ENCODE data around the gene PAM16. TPM values are rescaled to one million over a fixed set of nuclear protein-coding genes. Genes with fewer than 3 reads are reported as not detected.

Gene PAM16
- total and polyA plus RNA-seq, 9 of the 15 experiments (the other 6 are each of a cell fraction or from before 2014, with no cell fraction given), result 38.7 to 273 (median 79.3) TPM

GRCh38 chr16:4375717-4376116 is 24.6 kb upstream of the PAM16 start (continued):
- TF ChIP-seq ZFP91 (CRISPR knock-in tag; IDR thresholded peaks at IDR 0.05) (no peak), MTF1 (CRISPR knock-in tag; IDR thresholded peaks at IDR 0.05; ENCODE audit: borderline replicate concordance) (no peak), RFX1 (IDR thresholded peaks at IDR 0.05) (no peak)

GRCh38 chr16:4373909-4374742 is 23.0 kb upstream of the PAM16 start:
- Histone ChIP-seq H2AFZ (ENCODE audit: low read depth, low read length) (no peak overlapping the region), H3K9me3 (replicated peaks; ENCODE audit: control insufficient read depth, insufficient read depth, low read depth, low read length) (no peaks in the 10 kb centered on the region), H3K4me3 (no peak overlapping the region), H3K9ac (ENCODE audit: insufficient read depth in 1 of 2, low read depth in 2 of 2, low read length in 2 of 2) (peak overlapping the region in 1 of 2 experiments; percentile 86; a peak in 2 of 4 replicates), H4K20me1 (replicated peaks; ENCODE audit: control insufficient read depth, insufficient read depth, low read length) (peaks cover 4% of the 10 kb centered on the region; the same call in 1 of the 2 replicates), H3K36me3 (ENCODE audit: control insufficient read depth, insufficient read depth, low read length) (peaks cover 3% of the 10 kb centered on the region; the same call in 1 of the 3 replicates), H3K79me2 (ENCODE audit: control insufficient read depth, insufficient read depth, low read length) (peaks cover 14% of the 10 kb centered on the region), H3K27ac (ENCODE audit: extremely low read depth, low read depth, low read length) (peak overlapping the region; percentile 31; the same call in 1 of the 3 replicates), H3K9me1 (ENCODE audit: control insufficient read depth, insufficient read depth, low read length) (peaks cover 5% of the 10 kb centered on the region), H3K4me2 (ENCODE audit: insufficient read depth, low read length) (peak overlapping the region; percentile 39; the same call in 1 of the 2 replicates), H3K27me3 (ENCODE audit: control insufficient read depth in 2 of 2, insufficient read depth in 2 of 2, low read length in 2 of 2) (no peaks in the 10 kb centered on the region), H3K4me1 (replicated peaks in 1 of 2; ENCODE audit: control insufficient read depth in 2 of 2, insufficient read depth in 2 of 2, low read length in 2 of 2) (peaks cover 55 to 95% of the 10 kb centered on the region in 2 experiments)
- no TSS peak for BruUV-seq (replicated peaks)
- ATAC-seq (no peak), FAIRE-seq (peak; percentile 78), DNase-seq (ENCODE audit: extremely low read depth in 1 of 4, low spot score in 3 of 4) (peak; percentile 29 to 63 (median 56))
- intact Hi-C loops (cut with micrococcal nuclease), result no loop called here
- WGBS (ENCODE audit: insufficient coverage, low coverage, missing lambda C conversion rate), result 27% methylated on average over 11 of the region's 30 CpGs
- POLR2A ChIA-PET, result interaction anchor here (0.6 to 1.4 kb wide), 6 partner anchors 16 to 108 kb away, joined by 3 to 4 read pairs (median 3); no protein-coding TSS in a partner anchor
- CTCF ChIA-PET (ENCODE audit: low intra/inter-chr PET ratio), result no interaction called here
- in situ Hi-C loops (cut with MboI), result no loop called here
- TF ChIP-seq ARID3A (IDR thresholded peaks at IDR 0.05; ENCODE audit: borderline replicate concordance, low read depth, low read length) (no peak), ZBTB33 (CRISPR knock-in tag; IDR thresholded peaks at IDR 0.05) (0 out of 2 replicates have a peak, but pooled peaks have one; percentile 42), VEZF1 (CRISPR knock-in tag; IDR thresholded peaks at IDR 0.05) (peak; percentile 66), POLR2G (IDR thresholded peaks at IDR 0.05; ENCODE audit: low read depth, low read length) (0 out of 2 replicates have a peak, but pooled peaks have one; percentile 26), E2F6 (IDR thresholded peaks at IDR 0.05; ENCODE audit: borderline replicate concordance in 1 of 2, extremely low read depth in 1 of 2, insufficient read depth in 1 of 2, insufficient read length in 1 of 2, low read depth in 1 of 2, low read length in 1 of 2, poor library complexity in 1 of 2, severe bottlenecking in 1 of 2) (peak in 1 of 2 experiments; percentile 23)

All from K562 (cell line).